Measurements from ENCODE around the gene MRPL3. TPM values are rescaled to one million over a fixed set of nuclear protein-coding genes. Genes with fewer than 3 reads are reported as not detected.

Gene MRPL3
- 176 and 195 TPM in 2 replicates for total RNA-seq (2014; rRNA removed)
- 56.0 TPM for polyA plus RNA-seq (2012)

DNA sequence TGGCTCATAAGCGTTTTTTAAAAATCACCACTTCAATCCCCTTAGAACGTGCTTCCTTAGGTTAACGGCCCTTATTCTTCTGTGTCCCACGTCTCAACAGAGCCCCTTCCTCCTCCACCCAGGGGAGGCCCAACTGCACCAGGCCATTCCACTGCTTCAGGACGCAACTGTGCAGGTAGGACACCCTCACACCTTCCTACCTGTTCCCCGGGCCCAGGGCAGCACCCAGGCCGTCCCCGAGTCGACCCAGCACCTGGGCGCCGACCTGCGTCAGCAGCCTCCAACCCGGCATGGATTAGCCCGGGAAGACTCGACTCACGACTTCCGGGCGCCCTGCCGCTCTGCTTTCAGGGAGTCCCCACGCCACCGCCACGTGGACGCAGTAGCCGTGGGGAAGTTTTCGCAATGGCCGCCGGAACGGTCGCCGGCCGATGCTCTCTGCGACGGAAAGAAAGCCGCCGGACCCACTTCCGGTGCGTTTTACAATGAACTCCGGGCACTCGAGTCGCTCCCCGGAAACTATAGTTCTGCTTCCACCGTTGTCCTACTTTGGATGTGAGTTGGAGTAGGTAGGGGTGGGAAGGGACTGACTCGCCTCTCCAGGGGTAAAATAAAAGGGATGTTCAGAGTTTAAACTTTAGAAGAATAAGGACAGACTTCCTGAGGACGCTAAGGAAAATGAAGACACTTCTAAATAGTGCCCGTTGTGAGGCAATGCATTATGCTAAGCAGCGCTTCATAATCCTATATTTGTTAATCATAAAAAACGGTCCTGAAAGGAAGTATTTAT, at the start of gene MRPL3:
Gene MRPL3 (minus strand): TSS at position 442 of the 790 bp plus-strand sequence. CDS start 150 bp downstream, at position 292.
- DNase-seq (ENCODE audit: low read depth) = peak; percentile 86

DNA sequence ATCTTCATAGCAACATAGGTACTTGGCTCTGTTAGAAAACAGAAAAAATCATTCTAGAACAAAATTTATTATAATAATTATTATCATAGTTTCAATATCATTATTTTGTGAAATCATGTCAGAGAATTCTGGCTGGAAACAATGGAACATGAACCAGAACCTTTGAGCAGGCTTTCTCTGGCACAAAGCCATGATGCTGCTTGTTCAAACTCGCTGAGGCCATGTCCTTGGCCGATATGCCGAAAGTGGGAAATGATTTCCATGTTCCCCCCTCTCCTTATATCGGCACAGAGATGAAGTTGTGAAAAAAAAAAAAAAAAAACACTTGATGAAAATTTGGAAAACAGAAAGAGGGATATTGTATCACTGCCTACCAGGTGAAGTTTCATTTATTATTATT, 49.0 kb upstream of the MRPL3 start:
- DNase-seq (ENCODE audit: low read depth) = no peak

DNA sequence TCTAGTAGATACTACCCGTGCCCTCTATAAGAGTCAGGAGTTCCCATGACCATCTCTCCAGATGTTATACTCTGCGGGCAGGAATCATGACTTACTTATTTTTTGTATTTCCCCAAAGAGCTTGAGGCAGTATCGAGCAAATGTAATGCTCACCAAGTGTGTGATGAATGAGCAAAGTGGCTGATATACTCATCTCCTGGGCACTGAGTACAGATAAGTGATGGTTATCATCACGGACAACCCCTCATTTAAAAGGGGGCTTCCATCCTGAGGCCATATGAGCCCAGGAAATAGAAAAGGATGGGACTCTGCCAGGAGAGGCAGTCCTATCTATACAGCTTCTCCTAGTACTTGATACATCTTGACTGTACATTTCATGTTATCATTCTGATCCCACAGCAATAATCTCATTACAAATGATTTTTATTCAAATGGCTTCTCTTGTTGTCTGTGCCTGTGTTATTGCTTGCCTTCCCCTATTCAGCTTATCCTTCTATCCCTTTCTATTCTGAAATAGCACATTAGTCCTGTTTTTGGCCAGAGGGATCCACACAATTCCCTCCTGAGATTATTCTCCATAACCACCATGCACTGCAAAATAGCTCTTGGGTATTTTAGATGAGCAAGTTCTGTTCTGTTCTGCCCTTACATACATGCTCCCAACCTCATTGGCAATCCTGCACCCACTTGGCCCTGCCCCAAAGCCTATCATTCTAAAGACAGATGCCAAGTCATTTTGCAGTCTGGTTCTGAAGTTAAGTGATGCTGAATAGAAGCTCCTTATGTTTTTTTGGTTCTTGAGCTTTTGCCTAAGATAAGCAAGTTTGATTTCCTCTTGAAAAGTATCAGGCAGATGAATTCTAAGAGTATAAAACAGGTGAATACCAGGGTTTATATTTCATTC, 48.0 kb upstream of the MRPL3 start:
- no peak for DNase-seq (ENCODE audit: low read depth)

DNA sequence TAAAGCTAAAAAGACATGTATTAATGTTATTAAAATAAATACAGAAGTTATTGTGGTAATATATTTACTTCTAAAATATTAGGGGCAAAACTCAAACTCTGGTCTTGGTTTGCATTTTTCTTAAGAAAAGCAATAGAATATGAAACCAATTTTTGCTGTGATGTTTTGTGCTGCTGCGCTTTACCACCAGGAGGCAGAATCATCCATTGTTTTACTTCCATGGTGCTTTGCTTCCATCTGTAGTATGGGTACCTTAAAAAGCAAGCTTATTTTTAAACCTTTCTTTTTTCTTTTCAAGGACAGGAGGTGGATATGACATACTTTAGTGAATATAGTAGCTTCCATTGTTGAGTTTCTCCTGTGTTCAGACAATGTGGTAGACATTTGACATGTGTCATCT, 46.6 kb upstream of the MRPL3 start:
- peak; percentile 12 for DNase-seq (ENCODE audit: low read depth)

DNA sequence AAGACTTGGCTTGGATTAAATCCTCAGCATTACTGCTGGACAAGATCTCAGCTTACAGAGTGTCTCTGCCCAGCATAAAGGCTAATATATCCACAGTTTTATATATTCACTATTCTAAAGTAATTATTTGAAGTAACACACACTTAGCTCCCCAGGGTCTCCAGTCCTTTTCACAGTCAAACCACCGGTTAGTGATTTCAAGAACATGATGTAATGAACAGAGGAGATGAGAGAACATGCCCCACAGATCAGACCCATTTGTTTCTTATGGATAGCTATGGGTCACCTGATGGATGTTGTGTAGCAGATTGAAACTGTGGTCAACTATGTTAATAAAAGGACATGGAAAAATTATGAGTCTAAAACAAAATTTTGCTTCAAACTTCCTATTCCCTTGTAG, 44.8 kb upstream of the MRPL3 start:
- no peak for DNase-seq (ENCODE audit: low read depth)

DNA sequence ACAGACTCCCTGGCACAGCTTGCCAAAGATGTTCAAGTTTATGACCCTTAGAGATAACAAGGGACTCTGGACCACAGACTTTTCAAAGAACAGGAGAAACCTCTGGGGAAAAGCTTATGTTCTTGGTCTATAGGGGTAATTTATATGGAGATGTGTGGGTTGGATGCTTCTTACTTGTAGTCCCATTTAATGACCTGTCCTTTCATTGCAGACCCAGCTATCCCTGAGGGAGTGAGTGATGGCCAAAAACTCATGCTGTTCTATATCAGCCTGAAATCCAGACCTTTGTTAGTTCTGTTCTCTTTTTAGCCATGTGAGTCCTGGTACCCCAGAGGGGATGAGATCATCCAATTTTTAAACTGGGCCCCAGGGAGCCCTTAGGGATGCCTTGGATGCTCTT, 43.7 kb upstream of the MRPL3 start:
- DNase-seq (ENCODE audit: low read depth) = no peak

DNA sequence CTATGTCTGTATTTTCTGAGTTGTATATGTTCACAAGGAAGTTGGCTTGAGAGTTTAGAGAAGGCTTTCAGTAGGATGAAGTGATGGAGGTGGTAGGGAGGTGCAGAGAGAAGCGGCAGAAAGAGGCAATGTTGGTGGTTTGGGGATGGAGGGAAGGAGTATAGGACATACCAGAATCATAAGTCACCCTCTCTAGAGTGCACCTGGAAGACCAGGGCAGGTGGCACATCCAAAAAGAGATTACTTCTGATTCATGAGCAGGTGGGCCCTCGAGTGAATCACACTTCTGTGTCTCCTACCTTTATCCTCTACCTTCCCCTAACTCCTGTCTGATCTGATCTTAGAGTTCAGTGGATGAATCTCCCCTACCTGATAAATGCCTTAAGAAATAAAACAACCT, 41.8 kb upstream of the MRPL3 start:
- DNase-seq (ENCODE audit: low read depth) = no peak

DNA sequence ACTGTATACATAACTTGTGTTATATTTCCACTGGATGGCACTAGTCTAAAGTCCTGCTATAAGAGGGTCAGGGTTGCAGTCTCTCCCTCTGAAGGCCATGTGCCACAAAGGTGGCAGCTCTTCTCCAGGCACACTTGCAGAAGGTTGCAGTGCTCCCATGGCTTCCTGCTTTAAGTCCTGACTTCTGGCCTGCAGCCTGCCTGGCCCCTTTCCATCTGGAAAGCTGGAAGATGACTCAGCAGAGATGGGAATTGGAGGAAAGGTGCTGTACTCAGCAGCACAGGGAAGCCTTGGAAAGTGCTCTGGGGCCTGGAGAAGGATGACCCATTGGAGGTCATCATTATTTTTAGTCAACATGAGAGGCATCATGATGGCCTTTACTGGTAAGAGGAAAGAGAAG, 40.9 kb upstream of the MRPL3 start:
- DNase-seq (ENCODE audit: low read depth) = peak; percentile 69

DNA sequence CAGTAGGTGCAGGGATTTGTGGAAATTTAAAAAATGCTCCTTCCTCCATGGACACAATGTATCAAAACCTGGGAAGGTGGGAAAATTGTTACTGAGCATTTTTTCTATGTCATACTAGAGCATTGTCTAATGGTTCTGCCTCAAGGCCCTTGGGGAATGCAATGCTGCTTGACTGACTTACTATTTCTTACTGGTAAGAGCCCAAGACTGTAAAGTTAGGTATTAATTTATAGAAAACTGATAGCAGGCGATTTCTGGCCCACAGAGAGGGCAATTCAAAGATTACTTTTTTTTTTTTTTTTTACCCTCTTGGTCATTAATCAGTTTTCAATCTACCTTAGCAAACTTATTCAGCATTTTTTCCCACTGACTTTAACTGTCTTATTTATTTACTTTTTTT, 38.5 kb upstream of the MRPL3 start:
- no peak for DNase-seq (ENCODE audit: low read depth)

DNA sequence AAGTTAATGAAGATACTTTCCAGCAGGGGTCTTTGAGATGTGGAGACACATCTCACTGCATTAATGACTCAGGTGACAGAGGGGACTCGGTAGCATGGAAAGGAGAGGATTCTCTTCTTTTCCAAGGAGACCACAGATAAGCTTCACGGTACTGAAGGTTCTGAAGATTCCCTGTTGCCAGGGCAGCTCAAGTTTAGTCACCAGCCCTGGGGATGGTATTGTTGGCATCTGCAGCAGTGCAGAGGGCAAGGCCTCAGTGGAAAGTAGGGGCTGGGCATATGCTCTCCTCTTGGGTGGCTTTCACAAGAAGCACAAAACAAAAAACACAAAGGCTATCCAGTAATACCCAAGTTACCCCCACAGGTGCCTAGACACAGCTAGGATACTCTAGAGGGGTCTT, 38.0 kb upstream of the MRPL3 start:
- DNase-seq (ENCODE audit: low read depth) = no peak

DNA sequence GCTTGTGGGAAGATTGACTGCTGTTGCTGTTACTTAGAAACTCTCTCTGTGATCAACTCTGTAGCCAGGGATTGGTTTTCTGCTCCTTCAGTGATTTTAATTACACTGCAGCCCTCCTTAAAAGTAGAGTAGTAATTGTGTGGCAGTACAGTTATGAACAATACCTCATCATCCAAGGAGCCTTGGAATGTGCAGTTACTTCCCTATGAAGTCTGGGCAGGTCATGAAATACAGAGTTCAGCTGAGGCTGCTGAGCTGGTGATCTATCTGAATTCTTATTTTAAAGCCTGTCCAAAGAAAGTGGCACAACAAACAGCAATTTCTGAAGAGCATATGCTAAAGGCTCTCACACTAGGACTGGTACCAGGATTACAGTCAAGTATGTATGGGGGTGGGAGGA, 37.4 kb upstream of the MRPL3 start:
- DNase-seq (ENCODE audit: low read depth) = no peak

DNA sequence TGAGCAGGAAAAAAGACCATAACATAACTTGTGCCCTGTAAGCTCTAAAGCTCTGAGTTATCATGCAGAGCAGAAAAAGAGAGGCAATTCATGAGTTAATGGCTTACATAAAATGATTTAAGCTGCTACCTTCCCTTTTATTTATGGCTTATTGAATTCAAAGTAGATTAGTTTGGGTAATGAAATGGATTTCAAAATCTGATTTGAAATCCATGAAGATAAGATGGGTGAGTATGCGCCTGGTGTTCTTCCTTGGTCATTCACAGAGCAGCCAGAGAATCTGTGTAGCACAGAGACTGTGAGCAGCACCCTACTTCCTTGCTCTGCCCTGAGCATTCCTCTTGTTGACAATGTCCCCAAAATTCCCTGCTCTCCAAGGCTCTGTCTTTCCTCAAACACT, 36.2 kb upstream of the MRPL3 start:
- no peak for DNase-seq (ENCODE audit: low read depth)

DNA sequence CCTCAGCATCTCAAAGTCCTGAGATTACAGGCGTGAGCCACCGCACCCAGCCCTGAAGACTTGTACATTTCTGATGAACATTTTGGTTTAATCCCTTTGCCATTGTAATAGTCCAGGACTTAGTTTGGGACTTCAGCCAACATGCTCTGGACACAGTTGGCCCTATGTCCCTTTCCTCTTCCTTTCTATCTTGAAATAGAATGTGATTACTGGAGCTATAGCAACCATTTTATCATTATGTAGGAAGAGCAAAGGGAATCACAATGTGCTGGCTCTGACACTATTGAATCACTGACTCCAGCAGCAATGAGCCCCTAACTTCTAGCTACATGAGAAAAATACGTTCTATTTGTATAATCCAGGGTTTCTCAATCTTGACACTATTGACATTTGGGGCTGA, 34.8 kb upstream of the MRPL3 start:
- DNase-seq (ENCODE audit: low read depth) = no peak

DNA sequence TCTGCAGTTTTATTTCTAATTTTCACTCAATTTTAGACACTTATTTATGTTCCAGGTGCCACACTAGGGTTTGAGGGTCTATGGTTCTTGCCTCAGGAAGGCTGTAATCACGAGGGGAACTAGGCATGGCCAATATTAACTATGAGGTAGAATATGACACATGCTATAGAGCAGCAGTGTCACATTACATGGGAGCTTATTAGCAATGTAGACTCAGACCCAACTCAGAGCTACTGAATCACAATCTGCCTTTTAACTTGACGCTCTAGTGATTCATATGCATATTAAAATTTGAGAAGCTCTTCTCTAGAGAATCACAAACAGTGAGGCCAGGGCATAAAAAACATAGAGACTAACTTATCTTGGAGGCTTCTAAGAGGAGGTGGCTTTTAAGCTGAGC, 32.8 kb upstream of the MRPL3 start:
- DNase-seq (ENCODE audit: low read depth) = peak; percentile 85

DNA sequence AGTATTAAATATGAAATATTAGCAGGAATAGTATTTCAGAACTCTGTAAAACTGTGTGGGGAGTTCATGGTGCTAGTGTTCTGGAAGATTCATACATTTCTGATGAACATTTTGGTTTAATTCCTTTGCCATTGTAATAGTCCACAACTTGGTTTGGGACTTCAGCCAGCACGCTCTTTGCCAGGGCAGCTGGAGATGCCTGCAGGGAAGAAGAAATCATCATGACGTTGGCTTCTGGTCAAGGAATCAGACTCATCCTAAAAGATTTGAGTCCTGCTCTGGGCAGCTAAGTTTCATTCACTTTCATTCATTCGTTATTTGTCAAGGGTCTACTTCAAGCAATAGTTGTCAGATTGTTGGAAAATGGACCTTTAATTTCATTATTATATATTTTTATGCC, 32.4 kb upstream of the MRPL3 start:
- peak; percentile 69 for DNase-seq (ENCODE audit: low read depth)

DNA sequence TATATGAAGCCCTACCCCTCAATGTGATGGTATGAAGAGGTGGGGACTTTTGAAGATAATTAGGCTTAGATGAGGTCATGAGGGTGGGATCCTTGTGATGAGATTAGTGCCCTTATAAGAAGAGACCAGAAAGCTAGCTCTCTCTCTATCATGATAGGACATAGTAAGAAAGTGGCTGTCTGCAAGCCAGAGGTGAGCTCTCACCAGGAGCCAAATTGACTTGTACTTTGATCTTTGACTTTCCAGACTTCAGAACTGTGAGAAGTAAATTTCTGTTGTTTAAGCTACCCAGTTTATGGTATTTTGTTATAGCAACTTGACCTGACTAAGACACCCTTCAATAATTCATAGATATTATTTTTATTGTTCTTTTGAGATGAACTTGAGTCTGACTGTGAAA, 29.9 kb upstream of the MRPL3 start:
- DNase-seq (ENCODE audit: low read depth) = no peak

DNA sequence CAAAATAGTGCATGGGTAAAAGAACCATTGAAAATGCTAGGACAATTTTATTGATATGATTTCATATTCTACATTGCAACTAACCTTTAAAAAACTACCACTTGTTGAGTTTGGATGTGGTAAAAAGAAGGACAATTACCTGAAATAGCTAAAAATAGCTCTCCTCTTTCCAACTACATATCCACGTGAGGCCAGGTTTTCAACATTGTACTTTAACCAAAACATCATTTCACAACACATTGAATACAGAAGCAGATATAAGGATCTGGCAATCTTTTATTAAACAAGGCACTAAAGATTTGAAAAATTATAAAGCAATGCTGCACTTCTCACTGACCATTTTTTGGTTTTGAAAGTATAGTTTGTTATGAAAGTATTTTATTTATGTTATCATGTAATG, 28.1 kb upstream of the MRPL3 start:
- DNase-seq (ENCODE audit: low read depth) = no peak

DNA sequence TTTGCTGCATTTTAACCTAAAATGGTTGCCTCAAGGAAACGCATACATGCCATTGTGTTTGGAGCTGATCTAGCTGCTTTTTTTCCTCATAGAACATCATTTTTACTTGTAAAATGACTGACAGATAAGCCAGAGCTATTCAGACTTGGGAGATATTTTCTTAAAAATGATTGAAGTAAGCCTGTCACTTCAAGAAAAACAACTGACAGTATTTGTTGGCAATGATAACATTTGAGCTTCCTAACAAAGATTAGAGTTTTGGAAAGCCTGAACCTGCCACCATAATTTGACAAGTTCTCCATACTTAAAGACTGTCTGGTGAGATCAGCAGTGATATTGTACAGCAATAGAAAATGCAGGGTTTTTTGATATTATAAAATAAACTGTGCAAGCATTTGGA, 27.6 kb upstream of the MRPL3 start:
- no peak for DNase-seq (ENCODE audit: low read depth)

DNA sequence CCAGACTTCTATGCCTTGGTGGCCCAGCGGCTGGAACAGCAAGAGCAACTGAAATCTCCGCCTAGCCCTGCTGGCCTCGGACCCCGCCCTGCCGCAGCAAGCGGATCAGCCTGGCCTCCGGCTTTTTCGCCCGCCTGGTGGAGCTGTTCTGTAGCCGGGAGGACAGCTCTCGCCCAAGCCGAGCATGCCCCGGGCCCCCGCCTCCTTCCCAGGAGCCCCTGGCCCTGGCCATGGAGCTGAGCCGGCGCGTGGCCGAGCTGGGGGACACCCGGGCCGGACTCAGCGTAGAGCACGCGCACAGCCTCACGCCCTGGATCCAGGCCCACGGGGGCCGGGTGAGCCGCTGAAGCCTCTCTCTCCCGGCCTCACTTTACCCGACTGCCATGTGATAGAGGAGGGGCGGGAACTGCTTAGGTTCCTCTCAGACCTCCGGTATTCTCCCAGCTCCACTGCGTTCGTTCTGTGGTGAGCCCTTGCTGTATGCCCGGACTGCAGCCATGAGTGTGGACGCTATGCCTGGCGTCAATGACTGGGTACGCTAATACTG, 24.1 kb upstream of the MRPL3 start:
- peak; percentile 58 for DNase-seq (ENCODE audit: low read depth)

DNA sequence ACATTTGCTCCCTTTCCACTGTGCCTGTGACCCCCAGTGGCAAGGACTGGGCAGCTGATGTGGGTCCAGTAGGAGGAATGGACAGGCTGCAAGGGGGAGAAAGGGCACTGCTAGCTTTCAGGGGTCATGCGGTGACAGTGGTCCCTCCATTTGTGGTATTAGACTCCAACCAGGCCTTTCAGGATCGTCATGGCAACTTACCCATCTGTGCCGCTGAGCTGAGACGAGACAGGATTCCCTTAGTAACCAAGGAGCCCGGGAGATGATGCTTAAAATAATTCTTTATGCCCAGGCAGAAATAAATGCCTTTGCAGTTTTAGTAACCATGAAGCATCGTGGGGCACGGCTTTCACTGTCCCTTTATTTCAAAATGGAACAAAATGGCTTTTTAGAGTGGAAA, 15.9 kb upstream of the MRPL3 start:
- DNase-seq (ENCODE audit: low read depth) = no peak

DNA sequence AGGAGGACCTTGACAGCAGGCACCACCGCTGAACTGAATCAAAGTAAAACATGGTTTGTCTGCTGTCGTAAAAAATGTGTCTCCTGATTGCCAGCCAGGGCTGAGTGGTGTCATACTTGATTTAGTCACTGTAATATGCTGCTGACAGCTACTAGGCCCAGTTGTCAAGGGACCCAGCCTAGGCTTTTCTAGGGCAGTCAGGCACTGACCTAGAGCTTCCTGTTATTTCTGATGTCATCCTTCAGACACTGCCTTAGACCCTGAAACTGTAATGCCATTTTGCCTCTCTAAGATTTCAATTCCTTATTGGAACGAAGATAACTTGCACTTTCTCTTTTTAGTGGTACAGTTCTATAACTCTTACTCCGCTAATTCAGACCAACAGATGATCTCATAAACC, 2.6 kb upstream of the MRPL3 start:
- DNase-seq (ENCODE audit: low read depth) = no peak

DNA sequence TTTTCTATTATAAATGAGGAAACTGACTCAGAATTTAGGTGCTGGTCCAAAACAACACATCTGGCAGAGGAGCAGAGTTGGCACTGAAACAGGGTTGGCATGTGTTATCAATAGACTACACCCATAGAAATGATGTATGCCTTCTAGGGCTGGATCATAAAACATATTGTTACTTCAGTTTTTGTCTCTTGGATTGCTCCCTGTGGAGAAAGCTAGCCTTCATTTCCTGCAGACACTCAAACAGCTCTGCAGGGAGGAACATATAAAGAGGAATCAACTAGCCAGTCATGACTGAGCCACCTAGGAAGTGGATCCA, 507 bp upstream of the MRPL3 start:
- no peak for DNase-seq (ENCODE audit: low read depth)

DNA sequence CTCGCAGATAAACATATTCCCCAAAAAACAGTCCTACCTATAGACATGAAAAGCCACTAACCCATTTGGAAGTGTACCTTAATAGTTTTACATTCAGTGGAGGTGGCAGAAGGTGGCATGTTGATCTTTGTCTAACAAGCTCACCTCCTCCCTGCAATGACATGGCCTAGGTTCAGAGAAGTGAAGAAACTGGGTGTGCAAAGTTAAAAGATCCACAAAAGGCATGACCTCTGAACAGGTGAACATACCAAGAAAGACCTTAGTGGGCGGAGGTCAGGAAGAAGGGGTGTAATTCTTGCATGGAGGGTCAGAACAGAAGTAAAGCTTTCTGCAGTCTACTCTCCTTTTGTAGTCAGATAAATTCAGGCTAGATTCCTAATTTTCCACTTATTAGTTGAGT, 822 bp downstream of the MRPL3 start:
- no peak for DNase-seq (ENCODE audit: low read depth)
